Hepatic stellate cell (primary cell): ENCODE results near the gene USP36.
"Not testable (repeated sequence)": the region's sequence is repeated elsewhere in the genome, so short reads cannot be mapped to it uniquely, and the experiment has no call there.

ENCODE experiments used
- DNase-seq: peaks from one replicate; pipeline ENCODE4 v3.0.0; 2011; ENCODE audit warnings: low spot score

USP36 gene

DNA sequence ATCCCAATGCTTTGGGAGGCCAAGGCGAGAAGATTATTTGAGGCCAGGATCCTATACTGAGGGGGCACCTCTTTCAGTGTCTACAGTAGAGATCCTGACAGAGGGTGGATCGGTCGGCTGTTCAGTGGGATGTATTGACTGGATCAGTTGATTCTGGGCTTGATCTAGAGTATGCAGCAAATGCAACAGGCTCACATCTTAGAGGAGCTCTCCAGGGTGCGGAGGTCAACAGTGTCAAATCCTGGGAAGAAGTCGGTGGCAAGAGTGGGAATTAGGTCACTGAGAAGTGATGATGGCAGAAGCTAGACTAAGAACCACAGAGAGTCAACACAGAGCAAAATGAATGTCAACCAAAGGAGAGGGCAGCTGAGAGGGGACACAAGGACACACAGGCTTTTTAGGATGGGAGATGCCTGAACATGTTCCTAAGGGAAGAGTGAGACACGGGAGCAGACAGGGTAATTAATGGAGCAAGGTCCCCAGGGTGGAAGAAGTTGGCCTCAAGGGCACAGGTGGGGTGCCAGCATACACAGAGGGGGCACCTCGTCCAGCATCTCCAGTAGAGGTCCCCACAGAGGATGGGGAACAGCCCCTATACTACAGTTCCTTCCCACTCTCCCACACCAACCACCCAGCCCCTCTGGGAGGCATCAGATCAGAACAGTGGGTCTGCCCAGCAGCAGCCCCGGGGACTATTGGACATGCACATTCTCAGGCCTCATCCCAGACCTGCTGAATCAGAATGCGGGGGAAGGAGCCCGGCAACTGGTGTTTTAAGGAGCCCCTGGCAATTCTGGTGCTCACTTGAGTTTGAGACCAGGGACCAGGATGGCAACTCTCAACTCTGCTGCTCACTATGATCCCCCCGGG, 48.5 kb downstream of the USP36 start:
- no peak for DNase-seq

- no peak for DNase-seq
These were observed 50.1 kb downstream of the USP36 start for GRCh38 chr17:78790552-78790951.

DNA sequence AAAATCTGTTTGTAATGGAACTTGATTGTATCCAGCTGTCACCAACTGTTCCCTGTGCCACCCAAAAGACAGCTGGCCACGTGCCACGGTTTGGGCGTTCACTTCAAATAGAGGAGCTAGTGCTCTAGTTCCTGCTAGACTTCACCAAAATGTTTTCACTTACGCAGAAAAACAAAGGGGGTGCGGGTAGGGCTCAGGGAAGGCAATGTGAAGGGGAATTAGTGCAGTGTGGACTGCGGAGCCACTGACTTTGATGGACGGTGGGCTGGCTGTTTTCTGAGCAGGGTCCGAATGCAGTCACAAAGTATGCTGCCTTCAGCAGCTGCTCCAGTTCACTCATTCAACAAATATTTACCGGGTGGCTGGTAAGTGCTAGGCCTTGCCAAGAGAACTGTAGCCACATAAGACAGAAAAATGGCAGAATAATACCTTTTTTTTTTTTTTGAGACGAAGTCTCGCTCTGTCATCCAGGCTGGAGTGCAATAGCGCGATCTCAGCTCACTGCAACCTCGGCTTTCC, 50.9 kb downstream of the USP36 start:
- no peak for DNase-seq

- no peak for DNase-seq
These were observed 51.4 kb downstream of the USP36 start for GRCh38 chr17:78789149-78789662.

DNA sequence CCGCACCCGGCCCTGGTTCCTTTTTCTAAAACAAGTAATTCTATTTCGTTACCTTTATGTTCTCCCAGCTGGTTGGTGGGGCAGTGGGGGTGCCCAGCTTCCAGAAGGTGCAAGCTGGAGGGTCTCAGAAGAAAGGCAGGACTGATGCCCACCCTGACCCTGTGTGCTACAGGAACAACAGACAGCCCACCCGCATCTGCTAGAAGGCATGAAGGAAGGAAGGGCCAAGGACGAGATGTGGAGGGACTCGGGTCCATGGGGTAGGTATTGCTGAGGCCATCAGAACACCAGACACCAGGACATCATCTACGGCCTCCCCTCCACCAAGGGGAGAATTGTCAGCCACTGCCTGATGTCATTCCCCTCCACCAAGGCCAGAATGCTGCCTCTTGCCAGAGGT, 52.2 kb downstream of the USP36 start:
- no peak for DNase-seq

DNA sequence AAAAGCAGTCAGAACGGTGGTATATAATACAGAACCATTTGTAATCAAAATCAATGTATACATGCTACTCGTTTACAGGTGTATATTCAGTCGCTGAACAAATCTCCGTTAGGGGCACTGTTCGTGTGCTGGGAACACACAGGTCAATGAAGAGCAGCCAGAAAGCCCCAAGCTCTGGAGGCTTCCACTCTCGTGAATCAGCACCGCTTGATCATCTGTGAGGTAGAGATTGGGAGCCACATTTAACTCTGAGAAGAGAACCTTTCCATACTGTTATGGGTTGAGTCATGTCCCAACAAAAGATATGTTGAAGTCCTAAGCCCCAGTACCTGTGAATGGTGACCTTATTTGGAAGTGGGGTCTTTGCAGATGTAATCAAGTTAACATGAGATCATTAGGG, 53.2 kb downstream of the USP36 start:
- DNase-seq, result no peak

DNA sequence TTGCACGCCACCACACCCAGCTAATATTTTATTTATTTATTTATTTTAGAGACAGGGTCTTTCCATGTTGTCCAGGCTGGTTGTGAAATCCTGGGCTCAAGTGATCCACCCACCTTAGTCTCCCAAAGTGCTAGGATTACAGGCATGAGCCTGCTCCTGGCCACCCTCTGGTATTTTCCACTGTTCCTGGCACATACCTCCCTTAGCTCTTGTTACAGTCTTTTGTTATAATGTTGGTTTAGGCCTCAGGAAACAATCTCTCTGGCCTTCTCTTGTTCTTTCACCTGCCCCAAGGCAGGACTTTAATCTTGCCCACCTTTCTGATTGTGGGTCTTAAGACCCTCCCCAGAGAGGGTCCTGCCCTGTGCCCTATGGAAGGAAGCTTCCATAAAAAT, 55.0 kb downstream of the USP36 start:
- DNase-seq, result no peak

GRCh38 chr17:78785011-78785662, 55.5 kb downstream of the USP36 start:
- no peak for DNase-seq

- no peak for DNase-seq
These were observed 56.3 kb downstream of the USP36 start for GRCh38 chr17:78784352-78784751.

GRCh38 chr17:78783711-78784324, 56.8 kb downstream of the USP36 start:
- DNase-seq, result no peak

DNA sequence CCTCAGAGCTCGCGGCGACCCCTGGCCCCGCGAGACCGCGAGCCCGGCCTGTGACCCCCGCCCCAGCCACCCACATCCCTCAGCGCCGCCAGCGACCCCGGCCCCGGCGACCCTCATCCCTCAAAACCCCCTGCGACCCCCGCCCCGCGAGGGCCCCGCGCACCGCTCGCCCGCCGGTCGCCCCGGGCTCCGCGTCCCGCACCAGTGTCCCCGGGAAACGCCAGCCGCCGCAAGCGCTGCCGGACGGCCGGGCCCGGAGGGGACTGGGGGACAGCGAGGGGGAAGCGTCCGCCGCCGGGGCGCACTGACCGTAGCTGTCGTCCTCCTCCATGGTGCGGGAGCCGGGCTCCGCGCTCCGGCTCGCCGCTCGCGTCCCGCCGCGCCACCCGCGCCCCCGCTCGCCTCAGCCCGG, 58.7 kb downstream of the USP36 start, which contains the start of gene CYTH1:
TSS of gene CYTH1 (minus strand) at position 381 of the 412 bp plus-strand sequence. CDS start at position 331, 50 bp downstream.
- DNase-seq, result no peak

- DNase-seq, result no peak
These were observed 59.3 kb downstream of the USP36 start for GRCh38 chr17:78781104-78781892.

DNA sequence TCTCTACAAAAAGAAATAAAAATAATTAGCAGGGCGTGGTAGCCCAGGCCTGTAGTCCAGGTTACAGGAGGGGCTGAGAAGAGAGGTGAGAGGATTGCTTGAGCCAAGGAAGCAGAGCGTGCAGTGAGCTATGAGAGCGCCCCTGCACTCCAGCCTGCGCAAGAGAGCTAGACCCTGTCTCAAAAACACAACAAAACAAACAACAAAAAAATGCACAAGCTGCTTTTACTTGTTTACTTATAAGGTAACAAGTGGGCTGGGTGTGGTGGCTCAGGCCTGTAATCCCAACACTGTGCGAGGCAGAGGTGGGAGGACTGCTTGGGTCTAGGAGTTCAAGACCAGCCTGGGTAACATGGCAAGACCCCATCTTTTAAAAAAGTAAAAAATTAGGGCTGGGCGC, 60.3 kb downstream of the USP36 start:
- no peak for DNase-seq

- no peak for DNase-seq
These were observed 60.8 kb downstream of the USP36 start for GRCh38 chr17:78779850-78780249.

DNA sequence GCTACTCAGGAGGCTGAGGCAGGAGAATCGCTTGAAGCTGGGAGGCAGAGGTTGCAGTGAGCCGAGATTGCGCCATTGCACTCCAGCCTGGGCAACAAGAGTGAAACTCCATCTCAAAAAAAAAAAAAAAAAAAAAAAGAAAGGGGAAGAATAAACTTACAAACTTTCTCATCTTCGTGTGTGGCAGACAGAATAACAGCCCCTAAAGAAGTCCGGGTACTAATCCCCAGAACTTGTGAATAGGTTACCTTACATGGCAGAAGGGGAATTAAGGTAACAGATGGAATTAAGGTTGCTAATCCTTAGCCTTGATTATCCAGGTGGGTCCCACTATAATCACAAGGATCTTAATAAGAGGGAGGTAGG, 61.3 kb downstream of the USP36 start:
- DNase-seq, result not testable (repeated sequence)

GRCh38 chr17:78777881-78778280, 62.7 kb downstream of the USP36 start:
- no peak for DNase-seq

GRCh38 chr17:78774956-78775571, 65.5 kb downstream of the USP36 start:
- DNase-seq, result no peak

GRCh38 chr17:78774453-78774852, 66.2 kb downstream of the USP36 start:
- no peak for DNase-seq

DNA sequence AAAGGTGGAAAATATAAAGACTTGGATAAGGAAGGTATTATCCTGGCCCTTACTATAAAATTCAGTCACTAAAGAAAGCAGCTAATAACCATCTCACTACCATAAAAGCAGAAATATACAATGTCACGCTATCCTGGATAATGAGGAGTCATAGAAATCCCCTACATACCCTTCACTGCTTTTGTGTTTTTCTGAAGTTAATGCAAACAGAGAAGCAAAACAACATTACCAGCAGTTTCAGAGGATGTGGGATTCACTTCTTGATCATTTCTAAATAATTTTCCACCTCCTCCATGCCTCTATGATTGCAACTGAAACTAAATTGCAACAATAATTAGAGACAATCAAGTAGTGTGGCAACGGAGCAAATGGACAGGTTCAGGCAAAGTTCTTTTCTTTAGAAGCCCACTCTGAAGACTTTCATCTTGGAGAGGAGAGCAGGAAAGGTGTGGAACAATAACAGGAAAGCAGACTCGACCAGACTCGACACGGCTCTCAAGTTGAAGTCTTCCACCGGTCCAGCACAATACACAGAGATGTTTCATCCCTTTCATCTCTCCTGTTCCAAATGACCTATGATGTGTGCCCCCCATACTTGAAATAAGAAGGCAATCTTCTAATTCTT, 68.7 kb downstream of the USP36 start:
- no peak for DNase-seq

DNA sequence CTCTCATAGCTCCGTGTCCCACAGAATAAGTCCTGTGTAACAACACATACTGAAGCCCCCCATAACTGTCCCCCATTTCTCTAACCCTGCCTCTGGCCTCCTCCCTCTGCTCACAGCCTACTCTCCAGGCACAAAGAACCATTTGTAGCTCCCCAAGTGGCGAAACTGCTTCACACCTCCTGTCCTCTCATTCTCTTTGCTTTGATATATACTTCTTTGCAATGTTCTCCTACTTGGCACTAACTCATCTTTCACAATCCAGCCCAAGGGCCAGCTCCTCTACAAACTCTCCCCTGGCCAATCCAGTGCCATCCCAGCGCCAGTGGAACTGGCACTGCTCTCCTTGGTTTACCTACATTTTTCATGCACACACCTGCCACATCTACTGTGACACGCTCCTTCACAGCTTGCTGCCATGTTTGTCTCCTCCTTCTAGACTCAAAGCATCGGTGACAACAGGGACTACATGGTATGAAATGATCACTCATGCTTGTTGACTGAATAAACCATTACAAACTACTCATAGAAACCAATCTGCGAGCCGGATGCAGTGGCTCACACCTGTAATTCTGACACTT, 71.3 kb downstream of the USP36 start:
- no peak for DNase-seq
